Natural killer cell (primary cell): ENCODE data around the gene SRPK2. TPM values are rescaled to one million over a fixed set of nuclear protein-coding genes. Genes with fewer than 3 reads are reported as not detected.
A peak's percentile ranks its signal among the peaks of the same experiment; 100 is the strongest.

Experiments used
- ATAC-seq, 3 donors: fragments of 150-1000 bp in 2 of 3; fragments of 200-7000 bp in 1 of 3; cut with Tn5 transposase; 1 replicate in 1 of 3; 2 replicates in 2 of 3; pipeline ENCODE4 v1.10.0; 2021; ENCODE audit warnings: mild to moderate bottlenecking in 2 of 3, moderate library complexity in 2 of 3
- DNase-seq, 2 donors: peaks; one replicate each; pipeline versions ENCODE4 v3.0.0 to v3.0.0-alpha.2; 2013 to 2021; ENCODE audit warnings: mixed read lengths in 1 of 2
- H3K27ac ChIP-seq: one replicate; pipeline ENCODE4 v1.5.1; 2013; ENCODE audit warnings: mild to moderate bottlenecking, low read length
- H3K27me3 ChIP-seq: one replicate; pipeline ENCODE4 v1.6.1; 2013; ENCODE audit warnings: low read length; ENCODE audit not compliant: control insufficient read depth, insufficient read depth
- H3K36me3 ChIP-seq: one replicate; pipeline ENCODE4 v1.6.1; 2013; ENCODE audit warnings: low read length; ENCODE audit not compliant: control insufficient read depth, insufficient read depth
- H3K4me1 ChIP-seq: one replicate; pipeline ENCODE4 v1.6.1; 2013; ENCODE audit warnings: low read length; ENCODE audit not compliant: control insufficient read depth, insufficient read depth
- H3K4me3 ChIP-seq: one replicate; pipeline ENCODE4 v1.5.1; 2013; ENCODE audit warnings: low read length
- H3K9me3 ChIP-seq: one replicate; pipeline ENCODE4 v1.6.1; 2013; ENCODE audit warnings: low read length; ENCODE audit not compliant: control insufficient read depth, insufficient read depth
- H3K27ac Mint-ChIP-seq, 2 donors: one replicate each; pipeline ENCODE4 v1.8.0; 2022; ENCODE audit warnings: mild to moderate bottlenecking in 2 of 2, mixed read lengths in 2 of 2, moderate library complexity in 1 of 2
- H3K27me3 Mint-ChIP-seq, 2 donors: one replicate each; pipeline ENCODE4 v1.8.0; 2022; ENCODE audit warnings: low read depth in 2 of 2, mixed read lengths in 2 of 2
- H3K36me3 Mint-ChIP-seq: one replicate; pipeline ENCODE4 v1.8.0; 2022; ENCODE audit warnings: mixed read lengths
- H3K4me1 Mint-ChIP-seq, 2 donors: one replicate each; pipeline ENCODE4 v1.8.0; 2022; ENCODE audit warnings: mixed read lengths in 2 of 2
- H3K4me3 Mint-ChIP-seq: one replicate; pipeline ENCODE4 v1.8.0; 2022; ENCODE audit warnings: mild to moderate bottlenecking, moderate library complexity, mixed read lengths
- H3K9me3 Mint-ChIP-seq, 2 donors: one replicate each; pipeline ENCODE4 v1.8.0; 2022; ENCODE audit warnings: mixed read lengths in 2 of 2
- CTCF ChIP-seq: fragments of 200-600 bp; IDR thresholded peaks from one replicate; pipeline ENCODE4 v1.8.0; 2022; ENCODE audit warnings: antibody characterized with exemption
- WGBS: methylation state at CpG from one replicate; pipeline ENCODE4 v1.1.7; 2013; ENCODE audit warnings: missing lambda C conversion rate; ENCODE audit not compliant: insufficient coverage; 5-methylcytosine and 5-hydroxymethylcytosine counted together
- intact Hi-C: fragments of 100-400 bp; cut with micrococcal nuclease; formaldehyde crosslinking; loops from one replicate; pipeline ENCODE4 v1.14.2; 2022
- total RNA-seq, 4 donors: library from RNA; stranded (reverse); fragments of 120-200 nt in 1 of 4; gene quantifications; one replicate each; pipeline versions ENCODE4 v1.2.3 to v1.2.4, GENCODE V29; 2013 to 2022

The SRPK2 gene
- total RNA-seq, 3 donors from 2014 or later (not counting 1 experiment from before 2014, with no cell fraction given) = 103 to 121 (median 108) TPM

- Histone ChIP-seq H3K27me3 (no peaks in the 10 kb centered on the region), H3K4me3 (no peak overlapping the region), H3K36me3 (no peaks in the 10 kb centered on the region), H3K27ac (peak overlapping the region; percentile 7), H3K9me3 (no peaks in the 10 kb centered on the region), H3K4me1 (peaks cover 20% of the 10 kb centered on the region)
- no peaks in the 10 kb centered on the region for H3K36me3 Mint-ChIP-seq
- 66% methylated on average over 5 of the region's 5 CpGs for WGBS
- H3K27me3 Mint-ChIP-seq = no peaks in the 10 kb centered on the region
- intact Hi-C loops = loop anchor here (10.0 kb wide), 1 partner anchor 54 kb away; no protein-coding TSS in a partner anchor
- H3K27ac Mint-ChIP-seq = peak overlapping the region; percentile 55 to 66
- DNase-seq = peak in 1 of 2 donors; percentile 20
- H3K9me3 Mint-ChIP-seq = no peaks in the 10 kb centered on the region
- ATAC-seq = peak; percentile 68 to 79 (median 76)
- peak overlapping the region; percentile 39 for H3K4me3 Mint-ChIP-seq
- peaks cover 92 to 93% of the 10 kb centered on the region in 2 donors for H3K4me1 Mint-ChIP-seq
- TF ChIP-seq CTCF = no peak
Observed at GRCh38 chr7:105210721-105211205, 178.0 kb downstream of the SRPK2 start.

- TF ChIP-seq CTCF = no peak
- Mint-ChIP-seq H3K36me3 (no peaks in the 10 kb centered on the region), H3K27me3 (no peaks in the 10 kb centered on the region), H3K27ac (peak overlapping the region; percentile 10 to 74), H3K9me3 (no peaks in the 10 kb centered on the region), H3K4me1 (peaks cover 92 to 93% of the 10 kb centered on the region in 2 donors), H3K4me3 (no peak overlapping the region)
- 57% methylated on average over 3 of the region's 3 CpGs for WGBS
- no peaks in the 10 kb centered on the region for H3K9me3 ChIP-seq
- no peaks in the 10 kb centered on the region for H3K27me3 ChIP-seq
- peak in 1 of 2 donors; percentile 53 for DNase-seq
- no peak for ATAC-seq
- intact Hi-C loops = loop anchor here (10.0 kb wide), 1 partner anchor 55 kb away; no protein-coding TSS in a partner anchor
- H3K4me3 ChIP-seq = no peak overlapping the region
- H3K36me3 ChIP-seq = no peaks in the 10 kb centered on the region
- no peak overlapping the region for H3K27ac ChIP-seq
- H3K4me1 ChIP-seq = peaks cover 23% of the 10 kb centered on the region
Observed at GRCh38 chr7:105209870-105210269, 178.9 kb downstream of the SRPK2 start.

- peaks cover 25% of the 10 kb centered on the region for H3K4me1 ChIP-seq
- Mint-ChIP-seq H3K27ac (peak overlapping the region; percentile 10 to 74), H3K4me1 (peaks cover 92 to 93% of the 10 kb centered on the region in 2 donors), H3K4me3 (peak overlapping the region; percentile 3), H3K27me3 (no peaks in the 10 kb centered on the region), H3K36me3 (no peaks in the 10 kb centered on the region), H3K9me3 (no peaks in the 10 kb centered on the region)
- H3K36me3 ChIP-seq = no peaks in the 10 kb centered on the region
- H3K4me3 ChIP-seq = no peak overlapping the region
- ATAC-seq (no peak), DNase-seq (no peak)
- no peak for TF ChIP-seq CTCF
- H3K27me3 ChIP-seq = no peaks in the 10 kb centered on the region
- H3K9me3 ChIP-seq = no peaks in the 10 kb centered on the region
- 93% methylated on average over 1 of the region's 1 CpG for WGBS
- intact Hi-C loops = no loop called here
- H3K27ac ChIP-seq = no peak overlapping the region
Observed at GRCh38 chr7:105209433-105209832, 179.3 kb downstream of the SRPK2 start.

- no peaks in the 10 kb centered on the region for H3K36me3 Mint-ChIP-seq
- Histone ChIP-seq H3K27ac (no peak overlapping the region), H3K9me3 (no peaks in the 10 kb centered on the region), H3K4me3 (no peak overlapping the region), H3K36me3 (peaks cover 5% of the 10 kb centered on the region), H3K27me3 (no peaks in the 10 kb centered on the region), H3K4me1 (peaks cover 25% of the 10 kb centered on the region)
- DNase-seq (no peak), ATAC-seq (no peak)
- 98% methylated on average over 2 of the region's 2 CpGs for WGBS
- H3K4me1 Mint-ChIP-seq = peaks cover 76 to 84% of the 10 kb centered on the region in 2 donors
- no peak for TF ChIP-seq CTCF
- H3K4me3 Mint-ChIP-seq = no peak overlapping the region
- no peaks in the 10 kb centered on the region for H3K9me3 Mint-ChIP-seq
- no peaks in the 10 kb centered on the region for H3K27me3 Mint-ChIP-seq
- H3K27ac Mint-ChIP-seq = peak overlapping the region; percentile 65 to 71
- intact Hi-C loops = no loop called here
Observed at GRCh38 chr7:105206985-105207384, 181.7 kb downstream of the SRPK2 start.
